ENCODE results near the gene ACYP2.
"Not testable (repeated sequence)": the region's sequence is repeated elsewhere in the genome, so short reads cannot be mapped to it uniquely, and the experiment has no call there.

The ACYP2 gene

GRCh38 chr2:54275541-54275940 lies 160.1 kb downstream of the ACYP2 start:
- no peak for DNase-seq

- no peak for DNase-seq
These were observed 164.0 kb downstream of the ACYP2 start for GRCh38 chr2:54279385-54279784.

GRCh38 chr2:54284826-54285225 lies 169.4 kb downstream of the ACYP2 start:
- DNase-seq, result no peak

- no peak for DNase-seq
These were observed 170.0 kb downstream of the ACYP2 start for GRCh38 chr2:54285451-54285850.

GRCh38 chr2:54287532-54287931 lies 172.1 kb downstream of the ACYP2 start:
- DNase-seq, result no peak

- no peak for DNase-seq
These were observed 174.5 kb downstream of the ACYP2 start for GRCh38 chr2:54289917-54290316.

GRCh38 chr2:54290356-54291025 lies 175.1 kb downstream of the ACYP2 start:
- no peak for DNase-seq

- not testable (repeated sequence) for DNase-seq
These were observed 179.2 kb downstream of the ACYP2 start for GRCh38 chr2:54294665-54295064.

- no peak for DNase-seq
These were observed 180.5 kb downstream of the ACYP2 start for GRCh38 chr2:54295911-54296310.

GRCh38 chr2:54298514-54298913 lies 183.1 kb downstream of the ACYP2 start:
- no peak for DNase-seq

GRCh38 chr2:54303631-54304030 lies 188.2 kb downstream of the ACYP2 start:
- no peak for DNase-seq

- DNase-seq, result no peak
These were observed 191.1 kb downstream of the ACYP2 start for GRCh38 chr2:54306556-54306955.

- DNase-seq, result no peak
These were observed 192.8 kb downstream of the ACYP2 start for GRCh38 chr2:54308186-54308585.

- DNase-seq, result no peak
These were observed 193.4 kb downstream of the ACYP2 start for GRCh38 chr2:54308782-54309181.

GRCh38 chr2:54310311-54310710 lies 194.9 kb downstream of the ACYP2 start:
- no peak for DNase-seq

- DNase-seq, result no peak
These were observed 195.5 kb downstream of the ACYP2 start for GRCh38 chr2:54310961-54311360.

GRCh38 chr2:54313147-54313546 lies 197.7 kb downstream of the ACYP2 start:
- no peak for DNase-seq

- no peak for DNase-seq
These were observed 202.6 kb downstream of the ACYP2 start for GRCh38 chr2:54317973-54318372.

- no peak for DNase-seq
These were observed 203.4 kb downstream of the ACYP2 start for GRCh38 chr2:54318821-54319220.

- DNase-seq, result no peak
These were observed 205.6 kb downstream of the ACYP2 start for GRCh38 chr2:54321047-54321446.

- not testable (repeated sequence) for DNase-seq
These were observed 209.1 kb downstream of the ACYP2 start for GRCh38 chr2:54324517-54324916.

GRCh38 chr2:54325148-54325547 lies 209.7 kb downstream of the ACYP2 start:
- DNase-seq, result no peak

GRCh38 chr2:54329482-54330161 lies 214.2 kb downstream of the ACYP2 start:
- no peak for DNase-seq

- DNase-seq, result peak; percentile 59 to 68 (median 62)
These were observed 214.9 kb downstream of the ACYP2 start for GRCh38 chr2:54330162-54330925.
